ENCODE results near the gene NAA60.

NAA60 gene

GRCh38 chr16:3485821-3486505, 42.5 kb downstream of the NAA60 start:
- TF ChIP-seq, protein P1, sequence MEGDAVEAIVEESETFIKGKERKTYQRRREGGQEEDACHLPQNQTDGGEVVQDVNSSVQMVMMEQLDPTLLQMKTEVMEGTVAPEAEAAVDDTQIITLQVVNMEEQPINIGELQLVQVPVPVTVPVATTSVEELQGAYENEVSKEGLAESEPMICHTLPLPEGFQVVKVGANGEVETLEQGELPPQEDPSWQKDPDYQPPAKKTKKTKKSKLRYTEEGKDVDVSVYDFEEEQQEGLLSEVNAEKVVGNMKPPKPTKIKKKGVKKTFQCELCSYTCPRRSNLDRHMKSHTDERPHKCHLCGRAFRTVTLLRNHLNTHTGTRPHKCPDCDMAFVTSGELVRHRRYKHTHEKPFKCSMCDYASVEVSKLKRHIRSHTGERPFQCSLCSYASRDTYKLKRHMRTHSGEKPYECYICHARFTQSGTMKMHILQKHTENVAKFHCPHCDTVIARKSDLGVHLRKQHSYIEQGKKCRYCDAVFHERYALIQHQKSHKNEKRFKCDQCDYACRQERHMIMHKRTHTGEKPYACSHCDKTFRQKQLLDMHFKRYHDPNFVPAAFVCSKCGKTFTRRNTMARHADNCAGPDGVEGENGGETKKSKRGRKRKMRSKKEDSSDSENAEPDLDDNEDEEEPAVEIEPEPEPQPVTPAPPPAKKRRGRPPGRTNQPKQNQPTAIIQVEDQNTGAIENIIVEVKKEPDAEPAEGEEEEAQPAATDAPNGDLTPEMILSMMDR (IDR thresholded peaks at IDR 0.05; ENCODE audit: borderline replicate concordance, insufficient read depth, low read depth, low read length): no peak
- H3K4me3 ChIP-seq (ENCODE audit: low read depth, low read length): no peak overlapping the region

DNA sequence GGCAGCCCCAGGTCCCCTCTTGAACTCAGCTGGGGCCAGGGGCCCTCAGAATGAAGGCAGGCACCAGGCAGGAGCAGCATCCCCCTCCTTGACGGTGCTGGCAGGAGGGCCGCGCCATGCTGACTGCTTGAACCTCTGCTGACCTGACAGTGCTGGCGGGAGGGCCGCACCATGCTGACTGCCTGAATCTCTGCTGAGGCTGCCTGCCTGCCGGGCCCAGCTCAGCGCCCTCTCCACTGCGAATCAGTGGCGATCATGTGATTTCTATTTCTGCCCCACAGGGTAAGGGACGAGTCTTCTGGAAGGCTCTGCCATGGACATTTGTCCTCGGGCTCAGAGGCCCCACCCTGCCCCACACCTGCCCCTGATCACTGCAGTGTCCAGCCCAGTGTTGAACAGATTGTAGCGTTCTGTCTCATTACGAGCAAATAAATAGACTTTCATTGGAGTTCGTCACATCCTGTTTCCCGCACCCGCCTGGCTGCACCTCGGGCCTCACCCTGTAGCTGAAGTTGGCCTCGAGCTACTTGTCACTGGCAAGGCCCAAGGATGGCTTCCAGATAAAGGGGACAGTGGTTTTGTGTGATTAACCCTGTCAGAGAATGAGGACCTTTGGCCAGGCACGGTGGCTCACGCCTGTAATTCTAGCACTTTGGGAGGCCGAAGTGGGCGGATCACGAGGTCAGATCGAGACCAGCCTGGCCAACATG, 43.2 kb downstream of the NAA60 start:
- H3K4me3 ChIP-seq (ENCODE audit: low read depth, low read length): no peak overlapping the region
- TF ChIP-seq, protein P1 (IDR thresholded peaks at IDR 0.05; ENCODE audit: borderline replicate concordance, insufficient read depth, low read depth, low read length): no peak

- TF ChIP-seq, protein P1 (IDR thresholded peaks at IDR 0.05; ENCODE audit: borderline replicate concordance, insufficient read depth, low read depth, low read length): no peak
- H3K4me3 ChIP-seq (ENCODE audit: low read depth, low read length): no peak overlapping the region
Measured at GRCh38 chr16:3487521-3488410, 44.3 kb downstream of the NAA60 start.

DNA sequence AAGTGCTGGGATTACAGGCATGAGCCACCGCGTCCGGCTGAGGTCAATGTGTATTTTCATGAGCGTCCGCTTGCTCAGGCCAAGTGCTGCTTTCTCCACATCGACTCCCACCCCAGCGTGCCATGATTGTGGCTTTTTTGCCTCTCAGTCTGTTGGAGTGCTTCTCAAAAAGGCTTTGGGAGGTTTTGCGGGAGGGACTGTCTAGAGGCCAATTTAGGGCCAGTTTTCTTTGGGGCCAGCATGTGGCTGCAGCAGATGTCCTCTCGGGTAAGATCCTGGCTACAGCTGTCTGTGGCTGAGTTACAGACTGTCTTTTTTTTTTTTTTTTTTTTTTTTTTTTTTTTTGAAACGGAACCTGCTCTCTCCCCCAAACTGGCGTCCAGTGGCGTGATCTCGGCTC, 45.3 kb downstream of the NAA60 start:
- TF ChIP-seq, protein P1 (IDR thresholded peaks at IDR 0.05; ENCODE audit: borderline replicate concordance, insufficient read depth, low read depth, low read length): no peak
- no peak overlapping the region for H3K4me3 ChIP-seq (ENCODE audit: low read depth, low read length)

DNA sequence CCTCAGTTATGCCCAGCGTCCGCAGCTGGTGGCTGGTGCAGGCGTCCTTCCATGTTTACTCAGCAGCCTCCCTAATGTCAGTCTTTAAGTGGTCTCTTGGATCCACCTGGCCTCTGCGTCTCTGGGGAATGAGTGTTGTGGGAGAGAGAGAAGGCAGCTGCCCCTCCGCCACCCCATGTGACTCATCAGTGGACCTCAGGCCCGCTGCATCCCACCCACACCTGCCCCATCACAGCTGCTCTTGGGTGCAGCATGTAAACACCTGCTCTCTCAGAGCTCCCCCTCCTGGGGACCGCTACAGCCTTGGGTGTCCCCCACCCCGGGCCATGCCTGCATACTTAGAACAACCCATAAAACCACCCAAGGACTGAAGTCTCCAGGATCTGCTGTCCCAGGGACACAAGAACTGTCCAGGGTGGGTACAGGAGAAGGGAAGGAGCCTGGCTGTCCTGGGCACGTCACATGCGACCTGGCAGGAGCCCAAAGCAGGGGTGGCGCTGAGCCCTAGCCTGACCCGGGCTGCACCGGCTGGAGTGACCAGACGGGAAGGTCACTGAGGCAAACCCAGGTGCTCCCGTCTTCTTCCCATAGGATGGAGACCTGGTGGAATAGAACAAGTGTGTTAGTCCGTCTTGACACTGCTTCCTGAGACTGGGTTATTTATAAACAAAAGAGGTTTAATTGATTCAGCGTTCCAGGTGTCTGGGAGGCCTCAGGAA, 47.6 kb downstream of the NAA60 start:
- TF ChIP-seq, protein P1 (IDR thresholded peaks at IDR 0.05; ENCODE audit: borderline replicate concordance, insufficient read depth, low read depth, low read length): no peak
- H3K4me3 ChIP-seq (ENCODE audit: low read depth, low read length): no peak overlapping the region

DNA sequence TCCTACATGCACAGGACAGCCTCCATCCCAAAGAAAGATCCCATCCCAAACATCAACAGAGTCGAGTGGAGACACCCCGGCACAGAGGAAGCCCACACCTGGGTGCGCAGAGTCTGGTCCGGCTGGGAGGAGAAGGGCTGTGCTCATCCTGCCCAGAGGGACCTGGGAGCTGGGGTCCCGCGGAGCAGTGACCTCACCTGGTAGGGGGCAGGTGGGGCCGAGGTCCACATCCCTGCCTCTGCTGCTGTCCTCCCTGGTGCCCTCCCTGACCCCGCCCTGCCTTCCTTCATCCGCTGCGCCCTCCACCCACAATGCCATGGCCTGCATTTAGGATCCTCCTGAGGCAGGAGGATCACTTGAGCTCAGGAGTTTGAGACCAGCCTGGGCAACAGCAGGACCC, 48.9 kb downstream of the NAA60 start:
- H3K4me3 ChIP-seq (ENCODE audit: low read depth, low read length): no peak overlapping the region
- TF ChIP-seq, protein P1 (IDR thresholded peaks at IDR 0.05; ENCODE audit: borderline replicate concordance, insufficient read depth, low read depth, low read length): no peak

All from GM12875 (cell line).